Activated CD4-positive, alpha-beta T cell treated with anti-CD3 and anti-CD28 coated beads for 4 hours (primary cell): ENCODE results near the gene DNAJC30.
"Not testable (repeated sequence)": the region's sequence is repeated elsewhere in the genome, so short reads cannot be mapped to it uniquely, and the experiment has no call there.

Source experiments
- DNase-seq, 2 donors: peaks; one replicate each; pipeline ENCODE4 v3.0.0-alpha.2; 2020

The DNAJC30 gene

DNA sequence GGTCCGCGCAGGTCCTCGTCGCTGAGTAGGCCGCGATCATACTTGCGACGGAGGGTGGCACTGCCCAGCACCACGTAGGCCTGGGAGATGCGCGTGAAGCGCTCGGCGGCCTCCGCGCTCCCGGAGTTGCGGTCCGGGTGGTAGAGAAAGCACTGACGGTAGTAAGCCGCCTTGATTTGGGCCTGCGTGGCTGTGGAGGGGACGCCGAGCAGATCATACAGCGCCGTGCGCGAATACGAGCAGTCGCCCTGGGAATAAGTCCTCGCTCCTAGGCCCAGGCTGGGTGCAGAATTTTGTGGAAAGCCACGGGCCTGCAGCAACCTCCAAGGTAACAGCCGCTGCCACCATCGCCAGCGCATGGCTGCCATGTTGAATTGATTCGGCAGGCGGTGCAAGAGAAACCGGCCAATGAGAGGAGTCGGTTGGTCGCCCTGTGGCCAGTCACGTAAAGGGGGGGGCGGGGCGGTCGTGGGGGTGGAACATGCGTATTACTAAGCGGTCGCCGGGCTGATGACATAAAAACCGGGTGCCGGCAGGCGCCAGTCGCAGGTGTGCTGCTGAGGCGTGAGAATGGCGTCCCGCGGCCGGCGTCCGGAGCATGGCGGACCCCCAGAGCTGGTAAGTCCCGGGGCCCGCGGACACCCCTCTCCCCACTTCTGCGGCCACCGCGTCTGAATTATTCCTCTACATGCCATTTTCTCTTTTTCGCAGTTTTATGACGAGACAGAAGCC lies at the start of gene DNAJC30, which contains the start of gene BUD23:
Gene DNAJC30, minus strand, starts transcription at position 398 of the 732 bp plus-strand sequence. Its CDS starts 30 bp downstream, at position 368.
Gene BUD23, plus strand, starts transcription at position 542 of the 732 bp plus-strand sequence. Its CDS starts 29 bp downstream, at position 571.
- DNase-seq: peak; percentile 97 to 98

DNA sequence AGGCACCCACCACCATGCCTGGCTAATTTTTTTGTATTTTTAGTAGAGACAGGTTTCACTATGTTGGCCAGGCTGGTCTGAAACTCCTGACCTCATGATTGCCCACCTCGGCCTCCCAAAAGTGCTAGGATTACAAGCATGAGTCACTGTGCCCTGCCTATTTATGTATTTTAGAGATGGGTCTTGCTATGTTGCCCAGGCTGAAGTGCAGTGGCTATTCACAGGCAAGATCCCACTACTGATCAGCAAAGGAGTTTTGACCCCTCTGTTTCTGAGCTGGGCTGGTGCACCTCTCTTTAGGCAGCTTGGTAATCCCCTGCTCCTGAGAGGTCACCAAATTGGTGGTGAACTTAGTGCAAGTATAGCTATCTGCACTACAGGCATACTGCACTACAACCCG lies 49.1 kb upstream of the DNAJC30 start:
- DNase-seq: no peak

DNA sequence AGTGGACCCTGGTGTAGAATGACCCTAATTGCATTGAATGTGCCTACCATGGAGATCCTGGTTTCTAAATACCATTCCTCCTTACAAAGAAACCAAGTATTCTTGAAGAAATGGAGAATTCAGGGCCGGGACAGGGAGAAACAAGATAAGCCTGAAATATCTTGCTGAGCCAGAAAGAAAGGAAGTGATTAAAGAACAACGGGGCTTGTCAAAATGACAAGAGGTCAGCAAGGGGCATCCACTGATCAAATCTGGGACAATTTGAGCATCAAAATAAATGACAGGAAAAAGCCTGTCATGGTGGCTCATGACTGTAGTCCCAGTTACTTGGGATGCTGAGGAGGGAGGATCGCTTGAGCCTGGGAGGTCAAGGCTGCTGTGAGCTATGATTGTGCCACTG lies 47.2 kb upstream of the DNAJC30 start:
- no peak for DNase-seq

DNA sequence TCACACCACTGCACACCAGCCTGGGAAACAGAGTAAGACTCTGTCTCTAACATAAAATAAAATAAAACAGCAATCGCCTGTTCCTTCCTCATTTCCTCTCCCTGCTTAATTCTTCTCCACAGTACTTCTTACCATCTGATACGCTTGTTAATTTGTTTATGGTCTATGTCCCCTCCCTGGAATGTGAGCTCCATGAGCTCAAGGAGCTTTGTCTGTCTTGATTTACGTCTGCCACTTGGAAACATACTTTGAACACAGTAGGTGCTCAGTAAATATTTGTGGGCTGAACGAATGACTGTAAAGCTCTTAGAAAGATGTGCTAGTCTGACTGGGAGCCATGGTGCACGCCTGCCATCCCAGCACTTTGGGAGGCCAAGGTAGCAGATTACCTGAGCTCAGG lies 45.3 kb upstream of the DNAJC30 start:
- DNase-seq: no peak

DNA sequence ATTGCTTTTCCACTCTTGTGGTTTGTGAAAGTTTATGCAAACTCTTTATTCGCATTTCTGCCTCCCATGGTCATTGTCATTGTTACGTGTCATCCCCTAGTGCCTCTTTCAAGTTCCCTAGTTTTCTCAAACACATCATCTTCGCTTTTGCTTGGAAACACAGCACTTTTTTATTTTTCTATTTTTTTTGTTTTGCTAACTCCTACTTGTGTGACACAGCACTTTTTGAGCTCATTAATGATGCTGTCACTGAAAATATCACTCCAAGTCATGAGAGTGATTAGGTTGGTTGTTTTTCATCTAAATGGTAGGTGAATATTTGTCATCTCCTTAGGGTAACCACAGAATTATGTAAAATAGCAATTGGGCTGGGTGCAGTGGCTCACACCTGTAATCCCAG lies 44.7 kb upstream of the DNAJC30 start:
- no peak for DNase-seq

DNA sequence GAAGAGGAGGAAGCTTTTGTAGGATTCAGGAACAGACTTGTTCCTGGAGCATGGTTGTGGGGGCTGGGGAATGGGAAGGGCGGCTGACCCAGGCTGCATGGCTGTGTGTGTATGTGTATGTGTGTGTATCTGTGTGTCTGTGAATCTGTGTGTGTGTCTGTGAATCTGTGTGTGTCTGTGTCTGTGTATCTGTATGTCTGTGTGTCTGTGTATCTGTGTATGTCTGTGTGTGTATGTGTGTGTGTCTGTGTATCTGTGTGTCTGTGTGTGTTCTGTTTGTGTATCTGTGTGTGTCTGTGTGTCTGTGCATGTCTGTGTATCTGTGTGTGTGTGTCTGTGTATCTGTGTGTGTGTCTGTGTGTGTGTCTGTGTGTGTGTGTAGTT lies 42.8 kb upstream of the DNAJC30 start:
- no peak for DNase-seq

DNA sequence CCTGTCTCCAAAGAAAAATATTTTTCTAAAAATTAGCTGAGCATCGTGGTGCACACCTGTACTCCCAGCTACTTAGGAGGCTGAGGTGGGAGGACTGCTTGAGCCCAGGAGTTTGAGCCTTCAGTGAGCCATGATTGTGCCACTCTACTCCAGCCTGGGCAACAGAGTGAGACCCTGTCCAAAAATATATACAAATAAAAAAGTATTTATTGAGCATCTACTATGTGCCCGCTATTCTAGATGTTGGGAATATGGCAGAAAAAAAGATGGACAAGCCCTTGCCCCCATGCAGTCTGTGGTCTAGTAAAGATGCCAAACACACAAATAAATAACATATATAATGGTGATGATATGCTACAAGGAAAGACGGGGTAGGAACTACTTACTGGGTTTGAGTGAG lies 40.6 kb upstream of the DNAJC30 start:
- DNase-seq: no peak

DNA sequence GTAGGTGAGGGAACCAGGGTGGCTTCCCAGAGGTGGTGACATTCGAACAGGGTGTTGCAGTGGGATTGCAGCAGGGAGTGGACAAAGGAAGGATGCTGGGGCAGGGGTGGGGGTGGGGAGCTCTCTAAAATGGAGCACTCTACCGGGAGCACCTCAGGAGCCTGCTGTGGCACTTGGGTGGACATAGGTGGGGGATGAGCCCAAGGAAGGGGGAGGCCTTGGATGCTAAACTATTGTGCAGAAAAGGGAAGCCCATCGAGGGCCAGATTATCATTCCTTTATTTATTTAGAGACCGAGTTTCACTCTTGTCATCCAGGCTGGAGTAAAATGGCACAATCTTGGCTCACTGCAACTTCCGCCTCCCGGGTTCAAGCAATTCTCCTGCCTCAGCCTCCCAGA lies 39.5 kb upstream of the DNAJC30 start:
- no peak for DNase-seq

DNA sequence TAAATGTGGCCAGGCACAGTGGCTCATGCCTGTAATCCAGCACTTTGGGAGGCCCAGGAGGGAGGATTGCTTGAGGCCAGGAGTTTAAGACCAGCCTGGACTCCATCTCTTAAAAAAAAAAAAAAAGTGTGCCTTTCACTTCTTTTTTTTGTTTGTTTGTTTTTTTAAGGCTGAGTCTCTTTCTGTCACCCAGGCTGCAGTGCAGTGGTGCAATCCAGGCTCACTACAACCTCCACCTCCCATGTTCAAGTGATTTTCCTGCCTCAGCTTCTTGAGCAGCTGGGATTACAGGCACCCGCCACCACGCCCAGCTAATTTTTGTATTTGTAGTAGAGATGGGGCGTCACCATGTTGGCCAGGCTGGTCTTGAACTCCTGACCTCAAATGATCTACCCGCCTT lies 38.9 kb upstream of the DNAJC30 start:
- DNase-seq: not testable (repeated sequence)

DNA sequence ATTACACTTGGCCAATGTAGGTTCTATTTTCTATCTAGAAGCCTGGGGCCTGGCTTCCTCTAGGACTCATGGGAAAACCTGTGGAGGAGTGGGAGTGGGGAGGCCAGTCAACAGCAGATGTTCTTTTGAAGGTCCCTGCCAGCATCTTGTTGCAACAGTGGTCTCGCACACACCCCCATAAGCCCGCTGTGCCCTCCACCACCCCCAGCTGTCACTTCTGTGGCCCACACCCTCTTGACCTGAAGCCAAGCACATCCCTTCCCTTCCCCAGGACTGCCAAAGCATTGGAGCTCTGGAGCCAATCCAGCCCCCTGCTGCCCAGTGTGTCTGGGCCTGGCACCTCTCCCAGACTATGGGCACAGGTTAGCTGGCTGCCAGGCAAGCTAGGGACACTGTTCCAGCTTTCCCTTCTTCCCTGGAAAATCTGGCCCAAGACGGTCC lies 38.1 kb upstream of the DNAJC30 start:
- no peak for DNase-seq

DNA sequence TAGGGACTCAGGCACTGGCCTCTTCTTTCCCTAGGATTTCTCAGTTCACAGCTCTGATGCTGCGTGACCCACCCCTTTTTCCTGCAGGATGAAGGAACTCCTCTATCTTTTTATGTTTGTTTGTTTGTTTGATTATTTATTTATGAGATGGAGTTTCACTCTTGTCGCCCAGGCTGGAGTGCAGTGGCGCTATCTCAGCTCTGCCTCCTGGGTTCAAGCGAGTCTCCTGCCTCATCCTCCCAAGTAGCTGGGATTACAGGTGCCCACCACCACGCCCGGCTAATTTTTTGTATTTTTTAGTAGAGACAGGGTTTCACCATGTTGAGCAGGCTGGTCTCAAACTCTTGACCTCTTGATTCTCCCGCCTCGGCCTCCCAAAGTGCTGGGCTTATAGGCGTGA lies 37.2 kb upstream of the DNAJC30 start:
- not testable (repeated sequence) for DNase-seq

DNA sequence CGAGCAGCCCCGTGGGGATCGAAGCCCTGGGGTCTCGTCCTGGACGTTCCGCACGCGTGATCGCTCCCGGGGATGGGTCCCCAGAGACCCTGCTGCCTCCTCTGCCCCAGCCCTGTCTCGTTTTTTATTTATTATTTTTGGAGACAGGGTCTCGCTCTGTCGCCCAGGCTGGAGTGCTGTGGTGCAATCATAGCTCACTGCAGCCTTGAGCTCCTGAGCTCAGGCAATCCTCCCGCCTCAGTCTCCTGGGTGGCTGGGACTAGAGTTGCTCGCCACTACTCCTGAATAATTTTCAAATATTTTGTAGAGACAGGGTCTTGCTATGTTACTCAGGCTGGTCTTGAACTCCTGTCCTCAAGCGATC lies 36.5 kb upstream of the DNAJC30 start:
- no peak for DNase-seq

DNA sequence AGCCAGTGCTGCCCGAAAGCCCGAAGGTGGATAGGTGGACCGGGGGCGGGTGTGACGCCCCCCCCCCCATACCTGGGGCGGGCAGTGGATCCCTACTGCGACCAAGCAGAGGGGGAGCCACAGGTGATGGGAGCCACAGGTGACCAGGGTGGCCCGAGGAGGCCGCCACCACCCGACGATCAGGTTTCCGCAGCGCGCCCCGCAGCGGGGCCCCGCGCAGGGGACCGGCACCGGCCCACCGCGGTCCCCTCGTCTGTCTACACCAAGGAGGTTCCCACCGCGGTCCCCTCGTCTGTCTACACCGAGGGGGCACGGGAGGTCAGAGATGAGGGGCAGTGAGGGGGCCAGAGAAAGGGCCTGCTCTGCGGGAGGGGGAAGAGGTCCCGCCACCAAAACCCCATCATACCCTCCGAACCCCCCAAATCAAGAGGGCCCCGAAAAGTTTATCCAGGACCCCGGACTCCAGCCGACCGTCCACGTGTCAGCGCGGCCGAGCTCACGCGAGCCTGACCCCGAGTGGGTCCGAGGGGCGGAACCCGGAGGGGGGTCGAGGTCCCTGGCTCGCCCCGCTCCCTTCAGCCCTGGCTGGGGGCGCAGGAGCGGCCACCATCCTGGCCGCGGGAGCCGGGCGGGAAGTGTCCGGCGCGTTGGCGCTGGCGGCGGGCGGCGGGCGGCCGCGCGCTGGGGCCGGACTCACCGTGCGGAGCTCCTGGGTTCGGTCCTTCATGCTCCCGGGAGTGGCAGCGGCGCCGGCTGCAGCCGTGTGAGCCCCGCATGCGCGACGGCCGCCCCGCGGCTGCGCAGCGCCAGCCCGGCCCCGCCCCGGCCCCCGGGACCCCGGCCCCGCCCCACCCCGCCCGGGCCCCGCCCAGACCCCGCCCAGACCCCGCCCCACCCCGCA lies 35.9 kb upstream of the DNAJC30 start, which contains the start of gene STX1A:
Gene STX1A, minus strand, starts transcription at position 765 of the 901 bp plus-strand sequence. Its CDS starts 38 bp downstream, at position 727.
- peak; percentile 63 to 69 for DNase-seq

DNA sequence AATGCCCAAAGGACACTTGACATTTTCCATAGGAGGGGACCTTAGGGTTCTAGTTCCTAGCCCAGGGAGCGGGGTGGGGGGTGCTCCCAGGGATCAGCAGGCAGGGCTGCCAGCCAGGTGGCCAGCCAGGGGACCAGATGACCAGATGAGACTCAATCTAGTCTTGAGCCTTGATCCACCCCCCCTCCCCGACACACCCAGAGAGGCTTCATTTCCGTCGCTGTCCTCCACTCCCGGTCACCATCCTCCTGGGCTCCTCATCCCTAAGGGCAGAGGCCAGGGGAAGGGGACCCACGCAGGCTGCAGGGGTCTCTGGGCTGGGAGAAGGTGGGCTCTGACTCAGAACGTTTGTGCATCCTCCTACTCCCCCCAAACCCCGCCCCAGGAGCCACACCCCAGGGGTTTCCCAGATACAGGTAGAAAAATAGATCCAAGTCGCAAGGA lies 35.2 kb upstream of the DNAJC30 start:
- peak; percentile 36 to 44 for DNase-seq

DNA sequence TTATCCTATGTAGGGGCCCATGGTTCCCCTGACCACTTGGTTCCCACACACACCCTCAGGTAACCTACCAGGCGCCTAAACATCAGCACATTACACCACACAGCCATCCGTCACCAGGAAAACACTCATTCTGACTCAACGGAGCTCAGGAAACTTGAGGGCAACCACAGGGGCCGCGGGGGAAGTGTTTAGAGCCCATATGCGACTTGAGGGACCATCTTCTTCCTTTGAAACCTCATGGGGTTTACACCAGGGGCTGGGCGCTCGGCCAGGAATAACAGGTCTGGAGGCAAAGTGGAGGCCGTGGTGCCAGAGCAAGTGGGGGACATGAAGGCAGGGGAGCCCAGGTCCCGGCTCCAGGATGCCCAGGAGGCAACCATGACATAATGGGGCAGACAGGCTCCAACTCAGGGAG lies 34.7 kb upstream of the DNAJC30 start:
- peak; percentile 77 to 79 for DNase-seq

DNA sequence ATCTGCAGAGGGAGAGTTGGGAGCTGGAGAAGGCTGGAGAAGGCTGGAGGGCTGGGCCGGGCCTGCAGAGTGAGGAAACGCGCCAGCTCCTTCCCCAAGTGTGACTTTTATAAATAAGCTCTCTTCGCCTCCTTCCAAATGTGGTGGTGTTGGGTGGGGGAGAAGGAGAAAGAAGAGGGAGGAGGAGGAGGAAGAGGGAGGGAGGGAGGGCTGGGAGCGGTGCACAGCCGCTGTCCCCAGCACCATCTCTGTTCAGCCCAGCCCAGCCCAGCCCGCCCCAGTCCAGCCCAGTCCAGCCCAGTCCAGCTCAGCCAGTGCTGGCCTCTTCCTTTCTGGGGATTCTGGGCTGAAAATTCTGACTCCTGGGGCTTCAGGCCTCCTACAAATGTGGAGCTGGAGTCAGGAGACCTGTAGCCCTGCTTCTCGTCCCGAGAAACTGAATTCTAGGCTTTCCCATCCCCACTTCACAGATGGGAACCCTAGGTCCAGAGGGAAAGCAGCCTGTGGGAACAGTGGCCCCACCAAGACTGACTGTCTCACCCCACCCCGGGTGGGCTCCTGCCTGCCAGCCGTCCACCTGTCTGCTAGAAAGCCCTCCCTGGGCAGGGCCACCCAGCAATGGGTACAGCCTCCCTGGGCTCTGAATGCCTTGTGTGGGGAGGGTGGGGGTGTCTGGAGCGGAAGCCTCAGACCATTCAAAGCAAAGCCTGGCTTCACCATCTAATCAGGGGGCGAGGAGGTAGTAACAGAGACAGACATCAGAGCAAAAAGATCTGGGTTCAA lies 34.0 kb upstream of the DNAJC30 start:
- no peak for DNase-seq

DNA sequence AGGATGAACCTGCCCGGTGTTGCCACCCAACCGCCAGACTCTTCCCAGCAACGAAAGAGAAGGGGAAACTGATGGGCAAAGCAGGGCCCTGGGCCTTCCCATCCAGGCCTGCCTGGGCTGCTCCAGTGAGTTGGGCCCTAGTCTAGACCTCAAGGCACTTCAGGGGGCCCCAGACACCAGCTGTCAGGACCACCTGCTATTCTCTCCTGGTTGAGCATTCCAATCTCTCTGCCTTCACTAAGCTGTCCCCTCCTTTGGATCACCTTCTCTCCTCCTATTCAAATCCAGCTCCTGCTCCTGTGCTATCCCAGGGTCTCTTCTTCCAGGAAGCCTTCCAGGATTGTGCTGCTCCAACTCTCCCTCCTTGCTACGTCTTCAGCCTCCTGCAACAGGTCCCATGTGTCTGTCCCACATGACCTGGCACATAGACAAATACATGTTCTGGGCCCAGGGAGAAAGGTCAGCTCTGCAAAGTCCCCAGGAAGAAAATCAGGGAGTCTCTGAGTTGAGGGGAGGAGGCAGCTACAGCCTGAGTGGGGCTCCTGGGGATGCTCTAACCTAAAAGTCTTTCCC lies 33.2 kb upstream of the DNAJC30 start:
- DNase-seq: no peak

DNA sequence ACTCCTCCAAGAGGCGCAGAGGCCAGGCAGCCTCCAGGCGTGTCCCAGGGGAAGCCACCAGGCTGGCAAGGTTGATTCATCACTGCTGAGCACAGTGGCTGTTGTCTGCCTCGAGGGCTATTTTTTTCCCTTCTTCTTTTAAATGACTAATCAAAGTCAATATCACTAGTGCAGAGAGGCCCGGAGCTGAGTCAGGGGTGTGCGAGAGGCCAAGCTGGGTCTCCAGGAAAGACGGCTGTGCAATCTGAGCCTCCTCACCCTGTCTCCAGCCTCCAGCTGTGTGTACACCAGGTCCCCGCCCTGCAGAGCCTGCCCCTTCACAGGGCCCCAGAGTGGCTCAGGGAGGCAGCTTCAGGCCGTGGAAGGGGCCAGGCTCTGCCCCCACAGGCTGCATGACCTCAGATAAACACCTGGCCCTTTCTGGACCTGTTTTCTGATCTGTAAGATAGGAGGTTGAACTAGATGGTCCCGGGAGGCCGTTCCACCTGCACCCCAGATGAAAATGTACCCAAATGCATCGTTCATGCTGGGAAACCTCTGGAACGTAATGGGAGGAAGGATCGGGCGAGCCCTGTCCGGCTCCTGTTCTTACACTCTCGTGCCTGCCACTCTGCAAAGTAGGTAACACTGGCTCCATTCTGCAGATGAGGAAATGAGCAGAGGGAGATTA lies 32.5 kb upstream of the DNAJC30 start:
- DNase-seq: peak in 1 of 2 donors; percentile 36

DNA sequence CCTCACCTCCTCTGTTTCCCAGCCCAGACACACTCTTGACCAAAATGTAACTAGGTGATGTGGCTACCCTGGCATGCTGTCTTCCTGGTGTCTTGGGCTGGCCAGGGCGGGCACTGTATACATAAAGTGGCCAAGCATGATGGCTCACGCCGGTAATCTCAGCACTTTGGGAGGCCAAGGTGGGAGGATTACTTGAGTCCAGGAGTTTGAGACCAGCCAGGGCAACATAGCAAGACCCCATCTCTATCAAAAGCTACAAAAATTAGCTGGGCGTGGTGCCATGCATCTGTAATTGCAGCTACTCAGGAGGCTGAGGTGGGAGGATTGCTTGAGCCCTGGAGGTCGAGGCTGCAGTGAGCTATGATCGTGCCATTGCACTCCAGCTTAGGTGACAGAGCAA lies 30.1 kb upstream of the DNAJC30 start:
- not testable (repeated sequence) for DNase-seq

DNA sequence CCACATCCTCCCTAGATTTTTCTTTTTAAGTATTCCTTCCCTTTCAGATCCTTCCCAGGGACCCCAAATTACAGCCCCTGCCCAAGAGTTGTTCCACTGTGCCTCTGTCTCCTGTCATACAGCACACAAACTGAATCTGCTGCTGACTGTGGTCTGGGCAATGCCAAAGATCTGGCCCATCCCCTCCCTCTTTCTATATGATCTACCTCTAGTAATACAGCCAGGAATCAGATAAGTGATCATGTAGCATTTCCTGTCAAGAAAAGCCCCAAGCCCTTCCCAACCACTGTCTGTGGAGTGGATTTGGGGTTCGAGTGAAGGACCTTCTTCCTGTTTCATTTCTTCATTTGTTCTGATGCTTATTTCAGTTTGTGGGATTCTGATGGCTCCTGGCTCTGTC lies 29.5 kb upstream of the DNAJC30 start:
- no peak for DNase-seq

DNA sequence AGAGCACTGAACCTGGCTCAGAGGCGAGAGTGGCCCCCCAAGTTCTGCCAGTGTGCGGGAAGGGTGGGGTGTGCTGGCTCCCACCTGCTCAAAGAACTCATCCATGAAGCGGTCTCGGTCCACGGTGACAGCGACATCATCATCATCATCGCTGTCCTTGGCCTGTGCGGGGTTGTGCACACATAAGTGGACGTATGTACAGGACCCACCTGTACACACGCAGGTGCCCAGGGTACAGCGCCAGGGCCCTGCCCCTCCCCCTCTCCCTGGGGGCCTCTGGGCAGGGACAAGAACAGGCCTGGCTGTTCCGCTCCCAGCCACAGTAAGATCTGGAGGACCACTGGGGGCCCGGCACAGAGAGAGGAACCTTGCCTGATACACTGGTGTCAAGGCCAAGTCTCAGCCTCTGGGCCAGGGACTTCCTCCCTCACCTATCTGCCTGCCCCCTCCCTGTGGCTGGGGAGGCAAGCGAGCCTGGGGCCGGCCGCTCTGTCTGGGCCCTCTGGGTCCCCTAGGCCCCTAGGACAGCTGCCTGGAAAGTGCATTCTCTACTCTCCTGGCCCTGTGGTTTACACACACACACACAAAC lies 25.8 kb upstream of the DNAJC30 start:
- DNase-seq: no peak
